PFSK-1 (cell line): ENCODE results near the gene PSMC4.

Source experiments
- FOXP2 ChIP-seq: optimal IDR thresholded peaks from 2 replicates; pipeline ENCODE3; 2011; ENCODE audit warnings: borderline replicate concordance, control low read depth, inconsistent platforms; ENCODE audit not compliant: insufficient read depth; ENCODE audit errors: extremely low read length, extremely low read depth
- REST ChIP-seq, 2 experiments: IDR thresholded peaks; 2 replicates each; pipeline versions ENCODE4 v1.6.1 to v1.8.0; 2011 to 2012; ENCODE audit warnings: low read depth in 2 of 2, low read length in 2 of 2, control low read depth in 1 of 2, inconsistent platforms in 1 of 2, mild to moderate bottlenecking in 1 of 2, moderate library complexity in 1 of 2; ENCODE audit not compliant: insufficient read depth in 1 of 2

- no peak for TF ChIP-seq REST (IDR thresholded peaks at IDR 0.05; ENCODE audit: insufficient read depth in 1 of 2, low read depth in 2 of 2, low read length in 2 of 2)
- TF ChIP-seq FOXP2, result no peak
Observed at GRCh38 chr19:39937094-39937720, 33.8 kb upstream of the PSMC4 start.
